ENCODE results near the gene CRCP. TPM values are rescaled to one million over a fixed set of nuclear protein-coding genes. Genes with fewer than 3 reads are reported as not detected.
"Not testable (repeated sequence)": the region's sequence is repeated elsewhere in the genome, so short reads cannot be mapped to it uniquely, and the experiment has no call there.

The CRCP gene
- 10 to 100 TPM; 33.0 to 34.4 TPM for total RNA-seq

- intact Hi-C loops (cut with DNase I): no loop called here
These were observed at the start of gene CRCP for GRCh38 chr7:66114743-66115649. CRCP (plus strand) TSS chr7:66114847; CDS start chr7:66114963, 116 bp downstream.

GRCh38 chr7:66069732-66070131, 44.9 kb upstream of the CRCP start:
- H3K9ac ChIP-seq (ENCODE audit: low read depth in 2 of 2, low read length in 2 of 2): no peak overlapping the region
- TF ChIP-seq CTCF (IDR thresholded peaks at IDR 0.05): no peak
- intact Hi-C loops (cut with DNase I): no loop called here
- H3K27me3 ChIP-seq: no peaks in the 10 kb centered on the region
- no peak overlapping the region for H3K27ac ChIP-seq
- no peaks in the 10 kb centered on the region for H3K4me1 ChIP-seq
- H3K36me3 ChIP-seq: no peaks in the 10 kb centered on the region
- no peak overlapping the region for H3K4me3 ChIP-seq
- no peaks in the 10 kb centered on the region for H3K9me3 ChIP-seq
- no peak for DNase-seq

More at GRCh38 chr7:66114743-66115649, at the start of gene CRCP:
- TF ChIP-seq CTCF (IDR thresholded peaks at IDR 0.05): no peak
- H3K9ac ChIP-seq (ENCODE audit: low read depth in 2 of 2, low read length in 2 of 2): peak within 1 kb of the TSS; percentile 85 to 96
- no peaks in the 10 kb centered on the region for H3K27me3 ChIP-seq
- H3K9me3 ChIP-seq: no peaks in the 10 kb centered on the region
- H3K27ac ChIP-seq: peak within 1 kb of the TSS; percentile 95
- H3K36me3 ChIP-seq: no peaks in the 10 kb centered on the region
- H3K4me1 ChIP-seq: peaks cover 7% of the 10 kb centered on the region
- peak; percentile 86 for DNase-seq
- peak within 1 kb of the TSS; percentile 74 for H3K4me3 ChIP-seq

GRCh38 chr7:66070222-66070621, 44.4 kb upstream of the CRCP start:
- Histone ChIP-seq H3K36me3 (no peaks in the 10 kb centered on the region), H3K4me1 (no peaks in the 10 kb centered on the region), H3K9me3 (no peaks in the 10 kb centered on the region), H3K27ac (no peak overlapping the region), H3K9ac (ENCODE audit: low read depth in 2 of 2, low read length in 2 of 2) (no peak overlapping the region), H3K27me3 (no peaks in the 10 kb centered on the region), H3K4me3 (no peak overlapping the region)
- intact Hi-C loops (cut with DNase I): no loop called here
- TF ChIP-seq CTCF (IDR thresholded peaks at IDR 0.05): no peak
- DNase-seq: no peak

- intact Hi-C loops (cut with DNase I); H3K27me3 ChIP-seq; H3K27ac ChIP-seq; H3K4me3 ChIP-seq; H3K4me1 ChIP-seq; H3K36me3 ChIP-seq; H3K9ac ChIP-seq (ENCODE audit: low read depth in 2 of 2, low read length in 2 of 2); DNase-seq; H3K9me3 ChIP-seq: not testable (repeated sequence)
These were observed 42.4 kb upstream of the CRCP start for GRCh38 chr7:66072208-66072607.

DNA sequence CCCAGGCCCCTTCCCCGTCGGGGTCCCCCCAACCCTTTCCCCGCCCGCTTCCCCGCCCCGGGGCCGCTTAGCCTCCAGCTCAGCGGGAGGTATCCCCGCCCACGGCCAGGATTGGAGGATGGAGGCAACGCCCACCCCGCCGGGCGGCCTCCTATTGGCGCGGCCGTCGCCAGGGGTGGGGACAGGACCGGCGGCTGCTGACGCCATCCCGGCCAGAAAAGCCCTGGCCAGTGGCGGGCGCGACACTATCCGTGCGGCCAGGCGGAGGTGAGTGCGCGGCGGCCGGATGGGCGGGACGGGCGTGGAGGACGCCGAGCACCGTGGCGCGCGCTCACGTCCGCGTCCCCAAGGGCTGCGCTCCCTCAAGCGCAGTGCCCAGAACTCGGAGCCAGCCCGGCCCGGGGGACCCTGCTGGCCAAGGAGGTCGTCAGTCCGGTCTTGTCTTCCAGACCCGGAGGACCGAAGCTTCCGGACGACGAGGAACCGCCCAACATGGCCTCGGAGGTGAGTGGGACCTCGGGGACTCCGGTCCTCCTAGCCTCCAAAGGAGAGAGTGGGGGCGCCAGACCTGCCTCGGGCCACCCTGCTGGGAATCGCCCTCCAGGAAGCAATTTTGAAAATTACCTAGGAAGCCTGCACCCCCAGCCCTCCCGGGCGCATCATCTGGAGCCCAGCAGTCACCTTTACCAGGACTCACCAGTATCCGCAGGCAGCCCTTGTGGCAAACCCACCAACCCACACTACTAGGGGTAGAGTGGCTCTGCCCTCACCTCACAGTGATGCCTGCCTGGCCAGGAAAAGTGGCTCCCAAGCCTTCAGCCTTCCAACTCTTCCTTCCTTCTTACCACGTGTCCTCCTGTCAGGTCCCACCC, 38.8 kb upstream of the CRCP start, which contains the start of gene ASL:
Gene ASL, plus strand, starts transcription at position 230 of the 872 bp plus-strand sequence. Its CDS starts 263 bp downstream, at position 493.
- no peaks in the 10 kb centered on the region for H3K27me3 ChIP-seq
- H3K27ac ChIP-seq: peak within 1 kb of the TSS; percentile 75
- peak within 1 kb of the TSS; percentile 94 for H3K4me3 ChIP-seq
- no peaks in the 10 kb centered on the region for H3K4me1 ChIP-seq
- DNase-seq: peak; percentile 95
- no peak for TF ChIP-seq CTCF (IDR thresholded peaks at IDR 0.05)
- intact Hi-C loops (cut with DNase I): no loop called here
- H3K9ac ChIP-seq (ENCODE audit: low read depth in 2 of 2, low read length in 2 of 2): peak within 1 kb of the TSS; percentile 86 to 98
- no peaks in the 10 kb centered on the region for H3K36me3 ChIP-seq
- H3K9me3 ChIP-seq: no peaks in the 10 kb centered on the region
